Myocyte (in vitro differentiated cells): ENCODE results near the gene DLGAP5. TPM values are rescaled to one million over a fixed set of nuclear protein-coding genes. Genes with fewer than 3 reads are reported as not detected.
A peak's percentile ranks its signal among the peaks of the same experiment; 100 is the strongest.

Experiments
- DNase-seq: peaks from one replicate; pipeline ENCODE4 v3.0.0-alpha.2; 2012; ENCODE audit warnings: low read depth
- total RNA-seq: library from RNA; depleted of rRNA; stranded (reverse); fragments of >200 nt; gene quantifications from 2 replicates; pipeline ENCODE4 v1.2.3, GENCODE V29; 2014

DLGAP5 gene
- total RNA-seq, 1 donor from 2014 or later = 0.27 TPM

DNA sequence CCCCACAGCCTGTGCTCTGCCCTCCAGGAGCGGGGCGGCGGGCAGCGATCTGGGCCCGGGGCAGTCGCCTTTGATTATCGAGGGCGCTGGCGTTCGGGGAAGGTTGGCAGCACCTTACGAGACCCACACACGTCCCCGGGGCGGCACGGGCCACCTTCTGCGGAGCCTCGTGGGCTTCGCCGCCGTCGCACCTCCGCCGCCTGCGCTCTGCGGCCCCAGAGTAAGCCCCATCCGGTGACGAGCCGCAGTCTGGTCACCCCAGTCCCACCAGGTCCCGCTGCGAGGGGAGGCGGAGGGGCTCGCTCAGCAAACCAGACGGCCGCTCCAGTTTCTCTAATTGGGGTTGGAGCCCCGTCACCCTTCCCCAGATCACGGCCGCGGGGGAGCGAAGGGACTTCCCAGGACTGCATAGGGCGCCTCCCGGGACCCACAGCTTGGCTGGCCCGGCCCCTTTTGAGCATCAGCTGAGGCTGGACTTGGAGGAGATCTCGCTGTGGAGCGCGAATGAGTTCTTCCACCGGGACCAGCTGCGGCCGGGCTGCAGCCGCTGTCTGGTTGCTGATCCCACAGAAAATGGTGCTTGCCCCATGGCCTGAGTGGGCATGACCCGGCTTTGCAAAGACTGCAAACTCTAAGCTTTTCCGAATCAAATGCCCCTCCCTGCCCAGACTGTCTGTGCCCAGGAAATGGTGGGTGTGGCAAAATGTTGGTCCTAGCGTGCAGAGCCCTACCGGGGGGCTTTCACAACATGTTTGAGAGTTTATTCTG, 61.8 kb downstream of the DLGAP5 start:
- peak; percentile 80 for DNase-seq

DNA sequence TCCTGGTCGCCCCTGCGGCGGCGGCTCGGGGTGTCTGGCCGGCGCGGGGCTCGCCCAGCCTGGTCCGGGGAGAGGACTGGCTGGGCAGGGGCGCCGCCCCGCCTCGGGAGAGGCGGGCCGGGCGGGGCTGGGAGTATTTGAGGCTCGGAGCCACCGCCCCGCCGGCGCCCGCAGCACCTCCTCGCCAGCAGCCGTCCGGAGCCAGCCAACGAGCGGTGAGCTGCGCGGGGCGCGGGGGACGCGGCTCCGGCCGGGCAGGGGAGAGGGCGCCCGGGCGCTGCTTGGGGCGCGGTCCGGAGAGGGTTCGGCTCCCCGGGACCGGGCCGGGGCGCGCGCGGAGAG, 62.3 kb downstream of the DLGAP5 start, which contains the start of gene LGALS3:
Gene LGALS3, plus strand, starts transcription at position 167 of the 342 bp plus-strand sequence. CDS start 8,122 bp downstream, outside the sequence.
- peak; percentile 82 for DNase-seq

DNA sequence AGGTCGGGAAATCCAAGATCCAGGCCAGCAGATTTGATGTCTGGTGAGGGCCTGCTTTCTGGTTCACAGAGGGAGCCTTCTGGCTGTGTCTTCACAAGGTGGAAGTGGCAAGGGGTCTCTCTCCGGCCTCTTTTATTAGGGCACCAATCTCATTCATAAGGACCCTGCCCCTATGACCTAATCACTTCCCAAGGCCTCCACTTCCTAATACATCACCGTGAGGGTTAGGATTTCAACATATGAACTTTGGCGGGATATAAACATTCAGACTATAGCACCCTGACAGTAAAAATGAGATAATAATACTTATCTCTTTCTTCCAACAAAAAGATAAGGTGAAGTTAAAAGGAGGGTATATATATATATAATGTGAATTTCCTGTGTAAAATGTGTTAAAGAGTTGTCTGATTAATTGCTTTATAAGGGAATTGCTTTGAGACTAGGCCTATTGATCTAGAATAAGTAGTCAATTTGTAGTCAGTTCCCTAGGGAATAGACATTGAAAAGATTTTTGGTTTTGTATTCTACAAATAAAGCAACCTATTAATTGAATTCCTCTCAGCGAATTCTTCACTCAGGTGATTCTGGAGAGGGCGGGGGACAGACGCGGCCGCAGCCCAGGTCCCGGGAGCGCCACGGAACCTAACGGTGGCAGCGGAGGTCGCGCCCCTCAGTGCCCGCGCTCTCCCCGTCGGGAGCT, 62.8 kb downstream of the DLGAP5 start:
- no peak for DNase-seq

DNA sequence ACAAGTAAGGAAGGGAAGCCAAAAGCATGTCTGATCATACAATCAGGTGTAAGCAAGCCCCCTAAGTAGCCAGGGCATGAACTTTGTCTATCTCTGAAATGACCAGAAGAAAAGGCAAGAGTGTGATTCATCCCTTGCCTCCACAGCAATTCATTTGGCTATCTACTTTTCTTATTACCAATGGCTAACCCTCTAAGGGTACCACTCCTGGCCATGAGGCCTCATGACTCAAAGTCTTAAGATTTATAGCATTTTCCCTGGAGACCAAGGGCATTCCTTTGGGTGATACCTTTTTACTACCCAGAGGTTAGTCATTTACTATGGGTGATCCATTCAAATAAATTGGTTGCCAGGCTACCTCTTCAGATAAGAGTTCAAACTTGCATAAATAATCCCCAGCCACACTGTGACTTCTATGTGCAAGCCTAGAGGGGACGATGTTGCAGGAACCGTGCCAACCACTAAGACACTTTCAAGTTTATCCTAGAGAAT, 63.9 kb downstream of the DLGAP5 start:
- no peak for DNase-seq

DNA sequence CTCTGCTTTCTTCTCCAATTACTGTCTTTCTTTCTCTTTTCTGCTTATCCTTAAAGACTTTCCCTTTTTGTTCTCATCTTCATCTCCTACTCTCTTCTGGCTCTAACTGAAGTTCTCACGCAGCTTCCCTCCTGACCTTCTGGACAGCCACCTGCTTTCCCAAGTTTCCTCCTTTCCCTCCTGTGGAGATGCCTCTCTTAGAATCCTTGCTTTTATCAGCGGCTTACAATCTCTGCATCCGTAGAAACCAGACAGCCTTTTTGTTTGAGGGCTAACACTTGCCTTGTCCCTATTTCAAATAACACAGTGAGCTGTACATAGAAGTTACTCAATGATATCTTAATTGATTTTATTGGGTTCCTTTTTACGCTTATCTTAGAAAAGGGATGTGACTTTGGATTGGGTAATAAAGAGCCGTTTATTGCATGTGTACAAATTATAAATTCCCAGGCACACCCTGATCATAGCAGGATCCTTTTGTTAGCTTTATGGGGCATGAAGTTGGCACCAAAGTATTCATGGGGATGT, 64.4 kb downstream of the DLGAP5 start:
- no peak for DNase-seq

DNA sequence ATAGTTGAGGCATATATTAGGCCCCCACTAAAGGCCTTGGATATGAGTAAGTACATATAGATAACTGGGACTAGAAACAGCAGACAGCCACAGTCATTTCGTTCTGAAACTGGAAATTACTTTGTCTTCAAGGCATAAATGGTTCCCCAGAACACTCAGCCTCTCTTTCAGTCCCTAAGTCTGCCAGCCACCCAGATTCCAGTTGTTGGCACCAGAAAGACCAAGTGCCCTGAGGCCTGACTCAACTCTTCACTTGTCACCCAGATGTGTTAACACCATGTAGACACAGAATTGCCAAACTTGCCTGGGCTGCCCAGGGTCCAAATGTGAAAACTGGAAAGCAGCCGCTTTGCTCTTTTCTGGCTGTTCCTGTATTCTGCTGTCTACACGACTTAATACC, 65.4 kb downstream of the DLGAP5 start:
- DNase-seq = no peak

DNA sequence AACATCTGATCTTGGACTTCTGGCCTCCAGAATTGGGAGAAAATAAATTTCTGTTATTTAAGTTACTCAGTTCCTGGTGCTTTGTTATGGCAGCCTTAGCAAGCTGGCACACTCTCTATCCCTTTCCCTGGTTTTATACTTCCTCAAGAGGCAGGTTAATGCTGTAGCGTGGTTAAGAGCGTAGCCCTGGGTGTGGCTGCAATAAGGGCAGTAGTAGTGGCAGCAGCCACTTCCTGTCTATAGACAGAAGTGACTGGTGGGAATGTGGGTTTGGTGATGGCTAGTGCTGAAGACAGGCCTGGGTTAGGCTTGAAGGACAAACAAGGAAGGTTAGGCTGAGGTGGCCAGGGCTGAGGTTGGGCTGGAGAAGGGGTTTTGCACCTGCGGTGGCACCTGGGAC, 66.0 kb downstream of the DLGAP5 start:
- no peak for DNase-seq

DNA sequence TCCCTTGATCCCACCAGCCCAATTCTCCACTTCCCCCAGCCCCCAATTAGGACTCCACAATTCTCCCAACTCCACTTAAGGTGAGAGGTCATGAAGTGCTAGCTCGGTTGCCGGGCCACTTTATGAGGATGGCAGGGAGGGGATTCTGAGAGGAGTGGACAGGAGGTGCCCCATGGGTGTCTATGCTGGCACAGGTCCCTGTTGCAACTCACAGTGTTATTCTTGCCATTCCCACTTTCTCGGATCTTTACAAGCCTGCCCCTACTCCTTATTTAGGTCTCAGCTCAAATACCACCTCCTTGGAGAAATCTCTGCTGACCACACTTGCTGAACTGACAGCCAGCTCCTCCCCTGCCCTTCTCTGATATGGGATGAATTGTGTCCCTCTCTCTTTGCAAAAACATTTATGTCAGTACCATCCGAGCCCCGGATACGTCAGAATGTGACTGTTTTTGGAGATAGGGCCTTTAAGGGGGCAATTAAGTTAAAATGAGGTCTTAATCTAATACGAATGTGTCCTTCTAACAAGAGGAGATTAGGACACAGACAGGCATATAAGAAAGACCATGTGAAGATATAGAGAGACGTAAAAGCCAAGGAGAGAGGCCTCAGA, 66.5 kb downstream of the DLGAP5 start:
- DNase-seq = no peak

DNA sequence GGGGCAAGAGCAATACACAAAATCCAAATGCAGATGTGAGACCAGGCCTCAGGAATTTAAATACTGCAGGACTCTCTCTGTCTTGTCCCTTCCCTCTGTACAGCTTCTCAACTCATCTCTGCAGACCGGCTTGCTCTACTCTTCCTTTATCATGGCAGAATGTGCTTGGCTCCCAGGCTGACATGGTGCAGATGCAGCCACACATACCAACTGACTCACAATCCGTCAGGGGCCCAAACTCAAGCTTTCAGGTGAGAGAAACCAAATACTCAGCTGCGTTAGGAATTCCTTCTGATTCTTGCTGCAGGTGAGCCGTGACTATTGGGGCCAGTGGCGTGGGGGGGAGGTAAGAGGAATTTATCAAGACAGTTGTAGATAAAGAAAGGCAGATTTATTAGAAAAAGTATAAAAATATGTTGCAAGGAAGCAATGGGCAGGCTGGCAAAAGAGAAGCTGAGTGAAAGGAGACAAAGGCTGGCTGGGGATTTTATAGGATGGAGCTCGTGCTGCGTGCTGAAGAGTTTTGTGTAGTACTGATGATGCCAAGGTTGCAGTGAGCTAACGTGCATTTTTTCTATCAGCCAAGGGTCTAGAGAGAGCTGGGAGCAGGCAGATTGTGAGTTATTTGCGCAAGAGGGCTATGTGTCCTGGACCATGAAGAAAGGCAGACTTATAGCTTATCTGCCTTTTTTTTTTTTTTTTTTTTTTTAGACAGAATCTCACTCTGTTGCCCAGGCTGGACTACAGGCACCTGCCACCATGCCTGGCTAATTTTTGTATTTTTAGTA, 67.3 kb downstream of the DLGAP5 start:
- DNase-seq = no peak

DNA sequence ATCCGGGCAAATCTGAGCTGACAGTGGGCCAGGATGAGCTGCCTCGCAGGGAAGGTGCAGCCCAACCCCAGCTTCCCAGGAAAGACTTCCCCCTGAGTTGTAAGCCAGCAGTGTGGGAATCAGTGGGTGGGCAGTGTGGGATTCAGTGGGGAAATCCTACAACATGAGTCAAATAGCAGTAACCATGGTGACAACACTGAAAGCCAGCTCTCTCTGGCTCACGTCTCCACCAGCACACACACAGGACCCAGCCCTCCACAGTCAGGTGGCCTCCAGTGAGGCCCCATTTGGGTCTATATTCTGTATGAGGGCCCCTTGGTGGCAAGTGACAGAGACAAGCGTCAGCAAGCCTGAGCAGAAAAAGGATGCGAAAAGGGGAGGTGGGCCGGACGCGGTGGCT, 68.3 kb downstream of the DLGAP5 start:
- DNase-seq = peak; percentile 74

DNA sequence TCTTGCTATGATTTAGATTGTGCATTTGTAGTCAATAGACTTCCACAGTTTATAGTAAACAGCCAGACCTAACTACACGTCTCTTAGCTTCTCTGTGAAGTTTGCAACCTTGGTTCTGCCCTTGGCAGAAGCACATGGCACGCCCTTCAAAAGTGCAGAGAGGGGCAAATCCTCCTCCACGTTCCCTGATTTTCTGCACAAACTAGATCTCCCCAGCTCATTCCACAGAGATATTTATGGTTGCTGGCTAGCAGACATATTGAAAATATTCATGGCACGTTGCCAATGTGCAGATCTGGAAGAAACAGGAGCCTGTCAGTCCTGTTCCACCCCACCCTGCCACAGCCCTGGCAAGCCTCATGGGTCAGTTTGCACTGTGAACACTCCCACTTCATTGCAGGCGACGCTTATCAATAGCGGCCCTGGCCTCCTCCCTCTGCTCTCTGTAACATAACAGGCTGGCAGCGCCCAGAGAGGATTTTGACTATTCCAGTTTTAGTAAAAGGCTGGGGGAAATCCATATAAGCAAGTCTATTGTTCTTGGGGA, 68.9 kb downstream of the DLGAP5 start:
- peak; percentile 59 for DNase-seq

DNA sequence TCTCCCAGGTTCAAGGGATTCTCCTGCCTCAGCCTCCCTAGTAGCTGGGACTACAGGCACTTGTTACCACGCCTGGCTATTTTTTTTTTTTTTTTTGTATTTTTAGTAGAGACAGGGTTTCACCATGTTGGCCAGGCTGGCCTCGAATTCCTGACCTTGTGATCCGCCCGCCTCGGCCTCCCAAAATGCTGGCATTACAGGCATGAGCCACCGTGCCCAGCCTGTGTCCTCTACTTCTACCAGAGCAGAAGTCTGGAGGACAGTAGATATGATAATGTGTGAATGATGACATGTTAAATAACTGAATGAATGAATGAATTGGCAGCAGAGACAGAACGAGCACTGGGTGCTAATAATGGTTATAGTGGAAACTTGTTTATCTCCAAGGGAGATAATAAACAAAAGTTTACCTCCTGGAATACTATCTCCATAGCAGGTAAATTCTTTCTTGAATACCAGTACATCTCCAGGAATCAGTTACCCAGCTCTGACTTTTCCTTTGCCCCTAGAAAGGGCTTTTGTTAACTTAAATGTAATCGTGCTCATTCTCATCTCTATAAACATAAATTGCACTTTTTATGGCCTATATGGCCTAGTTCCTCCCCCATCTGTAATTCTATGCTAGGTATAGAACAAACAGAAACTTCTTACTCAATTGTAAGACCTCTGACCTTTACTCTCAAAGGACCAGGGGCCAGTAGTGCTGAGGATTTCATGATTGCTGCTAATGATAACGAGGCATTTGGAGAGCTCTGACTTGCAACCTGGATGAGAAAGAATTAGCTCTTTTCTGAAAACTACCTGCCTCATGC, 69.6 kb downstream of the DLGAP5 start:
- DNase-seq = no peak

DNA sequence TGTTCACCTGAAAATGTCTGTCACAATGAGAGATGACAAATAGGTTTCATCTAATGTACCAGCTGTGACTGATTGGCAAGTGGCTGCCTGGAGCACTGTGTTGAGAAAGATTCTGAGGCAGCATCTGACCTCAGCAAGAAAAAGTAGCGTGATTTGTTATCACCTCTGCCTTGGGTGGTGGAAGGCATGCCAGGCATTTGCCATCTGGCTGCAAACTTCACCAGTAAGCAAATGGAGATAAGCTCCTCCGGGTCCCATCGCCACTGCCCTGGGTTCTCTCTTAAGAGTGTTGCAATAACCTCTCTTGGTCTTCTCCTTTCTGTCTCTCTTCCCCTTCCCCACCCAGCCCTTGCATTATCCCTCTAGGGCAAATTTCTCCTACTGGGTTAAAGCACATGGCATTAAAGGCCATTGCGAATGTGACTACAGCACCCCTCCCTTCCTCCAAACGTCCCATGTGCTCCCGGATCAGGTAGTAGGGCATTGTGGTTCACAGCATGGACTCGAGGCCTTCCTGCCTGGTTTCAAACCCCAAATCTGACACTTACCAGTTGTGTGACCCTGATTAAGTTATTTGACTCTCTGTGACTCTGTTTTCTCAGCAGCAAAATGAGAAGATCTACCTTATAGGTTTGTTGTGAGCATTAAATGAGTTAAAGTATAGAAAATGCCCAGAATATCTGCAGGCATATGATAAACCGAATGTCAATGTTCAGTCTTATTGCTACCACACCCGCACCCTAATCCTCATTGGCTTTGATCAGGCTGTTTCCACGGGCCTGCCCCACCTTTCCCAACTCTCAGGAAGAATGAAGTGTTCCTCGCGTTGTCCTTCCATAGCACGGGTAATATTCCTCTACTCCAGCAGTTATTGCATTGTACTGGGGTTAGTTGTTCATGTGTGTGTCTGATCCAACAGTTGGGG, 70.6 kb downstream of the DLGAP5 start:
- DNase-seq = no peak

DNA sequence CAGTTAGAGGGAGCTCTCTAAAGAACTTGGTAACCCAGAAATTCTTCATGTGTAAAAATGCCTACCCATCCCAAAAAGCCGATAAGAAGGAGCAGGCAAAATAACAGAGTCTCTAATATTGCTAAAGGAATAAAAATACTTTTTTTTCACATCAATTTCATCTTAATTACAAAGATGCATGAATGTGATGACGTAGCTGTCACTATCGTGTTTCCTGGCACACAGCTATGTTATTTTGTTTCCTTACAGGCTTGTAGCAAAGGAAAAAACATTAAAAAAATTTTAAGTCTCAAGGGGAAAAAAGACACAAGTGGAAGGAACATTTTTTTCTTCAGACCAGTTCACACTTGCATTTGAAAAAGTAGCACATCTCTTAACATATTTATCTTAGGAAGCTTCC, 72.6 kb downstream of the DLGAP5 start:
- DNase-seq = no peak

DNA sequence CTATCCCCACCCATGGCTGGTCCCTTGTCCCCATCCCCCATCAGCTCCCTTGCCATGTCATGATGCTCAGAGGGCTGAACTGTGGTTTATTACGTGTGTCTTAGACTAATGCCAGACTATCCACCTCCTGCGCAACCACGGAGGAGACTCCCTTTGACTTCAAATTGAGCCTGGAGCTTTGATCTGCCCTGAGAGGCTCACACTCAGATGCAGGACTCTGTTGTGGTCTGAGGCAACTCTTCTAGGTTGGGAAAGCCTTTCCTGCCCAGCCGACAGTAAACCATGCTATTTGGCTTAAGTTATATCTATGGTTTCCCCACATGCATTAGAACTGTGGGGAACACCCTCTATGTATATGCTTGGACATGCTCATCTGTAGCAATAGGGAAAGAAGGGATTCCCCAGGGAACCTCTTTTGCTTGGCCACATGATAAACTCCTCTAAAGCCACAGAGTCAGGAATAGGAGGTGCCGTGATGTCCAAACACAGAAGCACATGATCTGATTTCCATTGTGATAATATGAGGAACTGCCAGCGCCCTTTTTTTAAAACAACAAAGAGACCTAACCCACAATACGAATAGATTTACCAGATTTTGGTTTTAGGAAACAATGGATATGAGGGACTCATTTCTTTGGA, 73.5 kb downstream of the DLGAP5 start:
- no peak for DNase-seq

DNA sequence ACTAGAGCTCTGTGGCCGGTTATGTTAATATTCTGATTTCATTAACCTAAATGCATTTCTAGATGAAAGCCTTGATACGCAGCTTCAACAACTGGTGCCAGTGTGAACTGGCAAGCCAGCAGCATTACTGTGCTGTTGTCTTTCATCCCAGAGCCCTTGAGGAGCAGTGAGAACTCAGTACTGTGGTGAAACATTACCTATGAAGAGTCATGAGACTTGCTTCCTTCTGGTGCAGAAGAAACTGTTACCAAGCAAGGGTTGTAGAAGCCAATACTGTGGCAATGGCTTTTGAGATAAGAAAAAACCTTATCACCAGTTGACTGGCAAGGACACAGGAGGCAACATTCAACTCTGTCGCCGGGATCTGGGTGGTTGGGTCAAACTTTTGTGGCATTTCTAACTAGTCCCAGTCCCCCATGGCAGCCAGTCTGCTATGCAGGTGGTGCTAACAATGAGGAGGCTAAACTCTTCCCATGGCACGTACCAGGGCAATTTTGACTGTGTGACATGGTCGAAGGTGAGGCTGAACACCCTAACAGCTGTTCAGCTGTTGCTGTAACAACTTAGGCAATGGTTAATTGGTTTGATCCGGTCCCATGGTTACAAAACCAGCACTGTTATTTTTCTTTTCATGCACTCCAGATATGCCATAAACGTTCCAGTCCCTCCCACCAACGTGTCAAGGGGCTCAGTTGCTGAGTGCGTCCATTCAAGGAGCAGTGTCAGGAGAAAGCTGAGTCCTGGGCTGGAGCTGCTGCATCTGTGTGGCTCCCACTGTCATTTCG, 74.9 kb downstream of the DLGAP5 start:
- no peak for DNase-seq

DNA sequence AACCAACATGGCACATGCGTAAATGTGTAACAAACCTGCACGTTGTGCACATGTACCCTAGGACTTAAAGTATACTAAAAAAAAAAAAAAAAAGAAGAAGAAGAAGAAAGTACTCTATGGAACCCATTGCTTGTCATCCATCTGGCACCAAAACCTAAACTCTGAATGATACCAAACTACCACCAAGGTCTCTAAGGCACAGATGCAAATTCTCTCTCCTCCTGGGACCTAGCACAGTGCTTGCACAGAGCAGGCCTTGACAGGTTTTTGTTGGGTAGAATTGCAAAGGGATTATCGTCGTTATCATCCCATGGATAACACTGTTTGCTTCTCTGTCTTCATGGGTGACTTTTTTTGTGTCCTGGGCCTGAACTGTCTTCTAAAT, 75.5 kb downstream of the DLGAP5 start:
- DNase-seq = no peak

DNA sequence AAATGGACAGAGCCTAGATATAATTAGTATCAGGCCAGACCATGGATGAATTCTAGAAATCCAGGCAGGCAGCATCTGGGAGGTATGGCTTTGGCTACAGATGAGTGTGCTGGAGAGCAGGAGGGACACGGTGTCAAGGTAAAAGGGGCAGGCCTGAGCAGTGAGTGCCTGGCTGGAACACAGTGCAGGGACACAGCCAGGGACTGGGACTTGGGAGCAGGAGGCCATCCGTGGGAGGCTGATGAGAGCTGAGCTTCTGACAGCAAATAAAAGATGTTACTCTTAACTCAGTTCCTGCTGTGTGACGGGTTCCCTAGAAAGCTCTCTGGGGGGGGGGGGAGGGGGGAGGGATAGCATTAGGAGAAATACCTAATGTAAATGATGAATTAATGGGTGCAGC, 75.9 kb downstream of the DLGAP5 start:
- no peak for DNase-seq
